ENCODE measurements around the gene KLHL6.
"Not testable (repeated sequence)": the region's sequence is repeated elsewhere in the genome, so short reads cannot be mapped to it uniquely, and the experiment has no call there.

Gene KLHL6

GRCh38 chr3:183555541-183556081, at the start of gene KLHL6:
TSS of gene KLHL6 (minus strand) at chr3:183555706. CDS start at chr3:183555653, 53 bp downstream.
- no peak for DNase-seq (ENCODE audit: low read depth in 2 of 2)

- DNase-seq (ENCODE audit: low read depth in 2 of 2): no peak
These were observed 42.5 kb upstream of the KLHL6 start for GRCh38 chr3:183597959-183598358.

GRCh38 chr3:183594636-183595035, 39.1 kb upstream of the KLHL6 start:
- DNase-seq (ENCODE audit: low read depth in 2 of 2): no peak

GRCh38 chr3:183592821-183593220, 37.3 kb upstream of the KLHL6 start:
- no peak for DNase-seq (ENCODE audit: low read depth in 2 of 2)

GRCh38 chr3:183591881-183592521, 36.5 kb upstream of the KLHL6 start:
- no peak for DNase-seq (ENCODE audit: low read depth in 2 of 2)

GRCh38 chr3:183590442-183590841, 34.9 kb upstream of the KLHL6 start:
- no peak for DNase-seq (ENCODE audit: low read depth in 2 of 2)

GRCh38 chr3:183587336-183587735, 31.8 kb upstream of the KLHL6 start:
- no peak for DNase-seq (ENCODE audit: low read depth in 2 of 2)

- DNase-seq (ENCODE audit: low read depth in 2 of 2): no peak
These were observed 31.0 kb upstream of the KLHL6 start for GRCh38 chr3:183586477-183586876.

GRCh38 chr3:183584914-183585280, 29.4 kb upstream of the KLHL6 start:
- no peak for DNase-seq (ENCODE audit: low read depth in 2 of 2)

- no peak for DNase-seq (ENCODE audit: low read depth in 2 of 2)
These were observed 28.9 kb upstream of the KLHL6 start for GRCh38 chr3:183584246-183584913.

- DNase-seq (ENCODE audit: low read depth in 2 of 2): no peak
These were observed 28.1 kb upstream of the KLHL6 start for GRCh38 chr3:183583331-183584245.

- DNase-seq (ENCODE audit: low read depth in 2 of 2): no peak
These were observed 26.7 kb upstream of the KLHL6 start for GRCh38 chr3:183582161-183582560.

GRCh38 chr3:183581496-183582155, 26.1 kb upstream of the KLHL6 start:
- no peak for DNase-seq (ENCODE audit: low read depth in 2 of 2)

- no peak for DNase-seq (ENCODE audit: low read depth in 2 of 2)
These were observed 24.7 kb upstream of the KLHL6 start for GRCh38 chr3:183579967-183580900.

GRCh38 chr3:183578179-183578578, 22.7 kb upstream of the KLHL6 start:
- no peak for DNase-seq (ENCODE audit: low read depth in 2 of 2)

GRCh38 chr3:183577346-183577745, 21.8 kb upstream of the KLHL6 start:
- DNase-seq (ENCODE audit: low read depth in 2 of 2): no peak

GRCh38 chr3:183576487-183577107, 21.1 kb upstream of the KLHL6 start:
- DNase-seq (ENCODE audit: low read depth in 2 of 2): peak in 1 of 2 experiments; percentile 12

- no peak for DNase-seq (ENCODE audit: low read depth in 2 of 2)
These were observed 17.4 kb upstream of the KLHL6 start for GRCh38 chr3:183572935-183573334.

- DNase-seq (ENCODE audit: low read depth in 2 of 2): not testable (repeated sequence)
These were observed 14.7 kb upstream of the KLHL6 start for GRCh38 chr3:183570191-183570590.

GRCh38 chr3:183566880-183567279, 11.4 kb upstream of the KLHL6 start:
- DNase-seq (ENCODE audit: low read depth in 2 of 2): no peak

All from fibroblast of skin of left quadriceps (primary cell).